H1 (cell line): ENCODE results near the gene RPL13A. TPM values are rescaled to one million over a fixed set of nuclear protein-coding genes. Genes with fewer than 3 reads are reported as not detected.

Experiments
- CEBPB ChIP-seq: IDR thresholded peaks from 2 replicates; pipeline ENCODE4 v1.6.1; 2012; ENCODE audit warnings: low read depth, low read length
- EZH2 ChIP-seq: fragments of 200-600 bp; sonication (generic); IDR thresholded peaks from 2 replicates; pipeline ENCODE4 v1.7.1; 2012; ENCODE audit warnings: low read depth, mild to moderate bottlenecking, moderate library complexity, low read length, inconsistent platforms; ENCODE audit not compliant: severe bottlenecking
- JUN ChIP-seq: IDR thresholded peaks from 2 replicates; pipeline ENCODE4 v1.6.1; 2011; ENCODE audit warnings: low read depth, mild to moderate bottlenecking, improper control_type of control experiment, low read length
- polyA plus RNA-seq, 7 experiments: library from polyadenylated mRNA; depleted of rRNA in 3 of 7; stranded (reverse) in 5 of 7; unstranded in 2 of 7; fragments of >200 nt in 5 of 7; fragments of 200-250 nt in 2 of 7; gene quantifications; 1 replicate in 5 of 7; 2 replicates in 1 of 7; 4 replicates in 1 of 7; pipeline versions ENCODE4 v1.2.1 to v1.2.3, GENCODE V29; 2011 to 2013; ENCODE audit warnings: missing spikeins in 2 of 7, mixed read lengths in 2 of 7
- total RNA-seq: library from RNA; stranded (reverse); fragmentation: NEBNext Ultra II Directional; extraction: Animal tissue kit (Norgen Biotek cat#: 25700); gene quantifications from 2 replicates; pipeline ENCODE4 v1.2.1, GENCODE V29; 2021

The RPL13A gene
- total and polyA plus RNA-seq, 2 of the 8 experiments (the other 6 are each of a cell fraction or from before 2014, with no cell fraction given), result 3,305 to 8,868 TPM

DNA sequence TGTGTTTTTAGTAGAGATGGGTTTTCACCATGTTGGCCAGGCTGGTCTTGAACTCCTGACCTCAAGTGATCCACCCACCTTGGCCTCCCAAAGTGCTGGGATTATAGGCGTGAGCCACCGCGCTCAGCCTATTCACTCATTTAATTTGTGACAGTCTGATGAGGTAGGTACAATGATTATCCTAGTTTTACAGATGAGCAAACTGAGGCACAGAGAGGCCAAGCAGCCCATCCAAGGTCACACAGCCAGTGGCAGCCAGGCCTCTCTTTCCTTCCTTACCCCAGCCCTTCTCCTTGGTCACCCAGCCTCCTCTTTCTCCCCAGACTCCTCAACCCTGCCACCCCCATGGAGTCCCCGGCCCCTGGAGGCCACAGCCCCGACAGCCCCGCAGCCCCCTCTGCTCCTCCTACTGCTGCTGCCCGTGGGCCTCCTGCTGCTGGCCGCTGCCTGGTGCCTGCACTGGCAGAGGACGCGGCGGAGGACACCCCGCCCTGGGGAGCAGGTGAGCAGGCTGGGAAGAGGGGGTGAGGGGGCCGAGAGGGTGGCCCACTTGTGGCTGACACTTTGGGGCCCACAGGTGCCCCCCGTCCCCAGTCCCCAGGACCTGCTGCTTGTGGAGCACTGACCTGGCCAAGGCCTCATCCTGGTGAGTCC lies 7.3 kb upstream of the RPL13A start (continued):
- TF ChIP-seq CEBPB (no peak), EZH2 (no peak), JUN (no peak)
